A549 (cell line): Measurements from ENCODE around the gene MID1IP1. TPM values are rescaled to one million over a fixed set of nuclear protein-coding genes. Genes with fewer than 3 reads are reported as not detected.

Experiments used
- ATAC-seq, 2 experiments: fragments of 200-7000 bp in 1 of 2; fragments of >200 bp in 1 of 2; cut with Nextera tagmentation in 1 of 2; cut with Tn5 transposase in 1 of 2; 3 replicates each; pipeline versions ENCODE4 v1.8.0 to v1.9.1; 2018 to 2020; ENCODE audit warnings: mild to moderate bottlenecking in 1 of 2, moderate library complexity in 1 of 2
- CTCF ChIA-PET: fragments of 300-600 bp; sonication (Branson Sonifier 250); formaldehyde crosslinking; extraction: SDS; loops from one replicate; lab custom pipeline; 2021; ENCODE audit warnings: antibody characterized with exemption, inconsistent platforms; lab: Yijun Ruan, JAX
- POLR2A ChIA-PET: fragments of 350-600 bp; formaldehyde crosslinking; extraction: SDS; loops from one replicate; lab custom pipeline; 2021; ENCODE audit warnings: antibody characterized with exemption, inconsistent platforms; lab: Yijun Ruan, JAX
- DNase-seq, 2 experiments: peaks; one replicate each; pipeline versions ENCODE4 v3.0.0 to v3.0.0-alpha.2; 2011 to 2016; ENCODE audit warnings: low read depth in 1 of 2, low spot score in 1 of 2
- FAIRE-seq: peaks from 2 replicates; lab custom pipeline; 2011; peaks lifted over from hg19 to GRCh38; lab: Jason Lieb, UNC
- H3K27ac ChIP-seq, 2 experiments: fragments of >200 bp; sonication (Bioruptor Twin); formaldehyde crosslinking; 3 replicates each; pipeline ENCODE4 v1.5.1; 2016 to 2017
- H3K4me1 ChIP-seq: fragments of >200 bp; sonication (Bioruptor Twin); formaldehyde crosslinking; 3 replicates; pipeline ENCODE4 v1.6.1; 2016
- H3K4me2 ChIP-seq: fragments of >200 bp; sonication (Bioruptor Twin); formaldehyde crosslinking; 3 replicates; pipeline ENCODE4 v1.6.1; 2016
- H3K4me3 ChIP-seq: fragments of >200 bp; sonication (Bioruptor Twin); formaldehyde crosslinking; 3 replicates; pipeline ENCODE4 v1.5.1; 2016
- H3K9me3 ChIP-seq: fragments of >200 bp; sonication (Bioruptor Twin); formaldehyde crosslinking; 3 replicates; pipeline ENCODE4 v1.6.1; 2016
- CBX8 ChIP-seq: fragments of 200-600 bp; sonication (generic); IDR thresholded peaks from 2 replicates; pipeline ENCODE4 v1.6.1; 2016
- CTCF ChIP-seq: fragments of >200 bp; sonication (Bioruptor Twin); formaldehyde crosslinking; IDR thresholded peaks from 3 replicates; pipeline ENCODE4 v1.5.1; 2016
- FOSB ChIP-seq: fragments of 250-450 bp; sonication (Bioruptor Pico); IDR thresholded peaks from 2 replicates; pipeline ENCODE4 v1.5.0; 2020; ENCODE audit warnings: mild to moderate bottlenecking, moderate library complexity
- FOSL2 ChIP-seq, 2 experiments: fragments of 450-650 bp in 1 of 2; fragments of >200 bp in 1 of 2; sonication (Bioruptor Twin) in 1 of 2; formaldehyde crosslinking; IDR thresholded peaks; 2 replicates each; pipeline versions ENCODE4 v1.5.0 to v1.6.1; 2016 to 2020; ENCODE audit warnings: mild to moderate bottlenecking in 1 of 2, moderate library complexity in 1 of 2
- HDAC2 ChIP-seq: fragments of 200-600 bp; sonication (generic); IDR thresholded peaks from 2 replicates; pipeline ENCODE4 v1.6.1; 2016
- HMGXB4 ChIP-seq: fragments of 250-450 bp; sonication (Bioruptor Pico); IDR thresholded peaks from 2 replicates; pipeline ENCODE4 v1.5.0; 2021; ENCODE audit warnings: mild to moderate bottlenecking, moderate library complexity, borderline replicate concordance
- HOXB13 ChIP-seq: fragments of 250-450 bp; sonication (Bioruptor Pico); IDR thresholded peaks from 2 replicates; pipeline ENCODE4 v1.5.0; 2020; ENCODE audit warnings: low read depth, mild to moderate bottlenecking, moderate library complexity
- HOXB5 ChIP-seq: fragments of 250-450 bp; sonication (Bioruptor Pico); IDR thresholded peaks from 2 replicates; pipeline ENCODE4 v1.5.0; 2020; ENCODE audit warnings: mild to moderate bottlenecking, moderate library complexity
- KDM1A ChIP-seq: fragments of 200-600 bp; sonication (generic); IDR thresholded peaks from 2 replicates; pipeline ENCODE4 v1.6.1; 2016; ENCODE audit warnings: low read depth, mild to moderate bottlenecking
- NR3C1 ChIP-seq: fragments of >200 bp; sonication (Bioruptor Twin); formaldehyde crosslinking; IDR thresholded peaks from 3 replicates; pipeline ENCODE4 v1.6.1; 2017
- POLR2A ChIP-seq: IDR thresholded peaks from 2 replicates; pipeline ENCODE4 v1.6.1; 2012; ENCODE audit warnings: mild to moderate bottlenecking, low read length
- RARB ChIP-seq: fragments of 250-450 bp; sonication (Bioruptor Pico); IDR thresholded peaks from 2 replicates; pipeline ENCODE4 v1.8.0; 2021; ENCODE audit warnings: mild to moderate bottlenecking, moderate library complexity
- RFX5 ChIP-seq: fragments of 450-650 bp; IDR thresholded peaks from 2 replicates; pipeline ENCODE4 v1.7.1; 2014; ENCODE audit warnings: antibody characterized with exemption, mild to moderate bottlenecking, moderate library complexity
- SMC3 ChIP-seq: fragments of >200 bp; sonication (Bioruptor Twin); formaldehyde crosslinking; IDR thresholded peaks from 3 replicates; pipeline ENCODE4 v1.6.1; 2018; ENCODE audit warnings: inconsistent platforms
- ZFP36 ChIP-seq: fragments of 450-650 bp; IDR thresholded peaks from 2 replicates; pipeline ENCODE4 v1.6.1; 2014; ENCODE audit warnings: borderline replicate concordance; ENCODE audit not compliant: partially characterized antibody
- WGBS: methylation state at CpG from one replicate; pipeline ENCODE4 v1.1.6; 2017; ENCODE audit errors: missing lambda C conversion rate; 5-methylcytosine and 5-hydroxymethylcytosine counted together
- polyA plus RNA-seq, 4 experiments: library from polyadenylated mRNA; depleted of rRNA in 3 of 4; stranded (reverse); fragments of >200 nt; fragmentation: RNase III in 1 of 4; extraction: RNeasy Plus Mini Kit Qiagen cat#74134 plus additional on column Dnase treatment in 1 of 4; gene quantifications; 2 replicates in 3 of 4; 3 replicates in 1 of 4; pipeline ENCODE4 v1.2.3, GENCODE V29; 2011 to 2017
- TF ChIP-seq, protein P1 (sequence below): fragments of 200-600 bp; sonication (generic); IDR thresholded peaks from 2 replicates; pipeline ENCODE4 v1.6.1; 2016; ENCODE audit warnings: antibody characterized with exemption, mild to moderate bottlenecking, moderate library complexity
- TF ChIP-seq, protein P2 (sequence below): fragments of 250-450 bp; sonication (Bioruptor Pico); IDR thresholded peaks from 2 replicates; pipeline ENCODE4 v1.5.0; 2020; ENCODE audit warnings: low read depth, mild to moderate bottlenecking, moderate library complexity
- TF ChIP-seq, protein P3 (sequence below): fragments of 150-350 bp; IDR thresholded peaks from 2 replicates; pipeline ENCODE4 v1.6.1; 2014; ENCODE audit warnings: low read depth, mild to moderate bottlenecking, low read length

The MID1IP1 gene
- polyA plus RNA-seq, 2 of the 4 experiments (the other 2 are of a cell fraction) = 40.1 to 56.5 TPM

- FAIRE-seq (no peak), ATAC-seq (no peak), DNase-seq (no peak)
- Histone ChIP-seq H3K27ac (no peak overlapping the region), H3K4me1 (peaks cover 12% of the 10 kb centered on the region), H3K4me2 (no peak overlapping the region), H3K4me3 (no peak overlapping the region), H3K9me3 (no peaks in the 10 kb centered on the region)
- TF ChIP-seq FOSB (CRISPR knock-in tag) = no peak
- TF ChIP-seq NR3C1 = no peak
- CTCF ChIA-PET = no interaction called here
- WGBS = 36% methylated on average over 2 of the region's 2 CpGs
- POLR2A ChIA-PET = no interaction called here
Measured at GRCh38 chrX:38820751-38821150, 19.5 kb downstream of the MID1IP1 start.

GRCh38 chrX:38824176-38824575 lies 22.9 kb downstream of the MID1IP1 start:
- FAIRE-seq = no peak

More at GRCh38 chrX:38824176-38824575, 22.9 kb downstream of the MID1IP1 start:
- H3K9me3 ChIP-seq = no peaks in the 10 kb centered on the region
- no peak overlapping the region for H3K4me3 ChIP-seq
- ChIA-PET CTCF (no interaction called here), POLR2A (no interaction called here)
- 51% methylated on average over 2 of the region's 2 CpGs for WGBS
- ATAC-seq (no peak), DNase-seq (no peak)
- no peaks in the 10 kb centered on the region for H3K4me1 ChIP-seq
- no peak overlapping the region for H3K4me2 ChIP-seq
- H3K27ac ChIP-seq = no peak overlapping the region
- TF ChIP-seq HDAC2 = no peak
- TF ChIP-seq FOSL2 (IDR thresholded peaks at IDR 0.05) = no peak
- TF ChIP-seq FOSL2 (CRISPR knock-in tag; IDR thresholded peaks at IDR 0.05) = no peak
- no peak for TF ChIP-seq CTCF
- TF ChIP-seq POLR2A = no peak
- TF ChIP-seq, protein P1, sequence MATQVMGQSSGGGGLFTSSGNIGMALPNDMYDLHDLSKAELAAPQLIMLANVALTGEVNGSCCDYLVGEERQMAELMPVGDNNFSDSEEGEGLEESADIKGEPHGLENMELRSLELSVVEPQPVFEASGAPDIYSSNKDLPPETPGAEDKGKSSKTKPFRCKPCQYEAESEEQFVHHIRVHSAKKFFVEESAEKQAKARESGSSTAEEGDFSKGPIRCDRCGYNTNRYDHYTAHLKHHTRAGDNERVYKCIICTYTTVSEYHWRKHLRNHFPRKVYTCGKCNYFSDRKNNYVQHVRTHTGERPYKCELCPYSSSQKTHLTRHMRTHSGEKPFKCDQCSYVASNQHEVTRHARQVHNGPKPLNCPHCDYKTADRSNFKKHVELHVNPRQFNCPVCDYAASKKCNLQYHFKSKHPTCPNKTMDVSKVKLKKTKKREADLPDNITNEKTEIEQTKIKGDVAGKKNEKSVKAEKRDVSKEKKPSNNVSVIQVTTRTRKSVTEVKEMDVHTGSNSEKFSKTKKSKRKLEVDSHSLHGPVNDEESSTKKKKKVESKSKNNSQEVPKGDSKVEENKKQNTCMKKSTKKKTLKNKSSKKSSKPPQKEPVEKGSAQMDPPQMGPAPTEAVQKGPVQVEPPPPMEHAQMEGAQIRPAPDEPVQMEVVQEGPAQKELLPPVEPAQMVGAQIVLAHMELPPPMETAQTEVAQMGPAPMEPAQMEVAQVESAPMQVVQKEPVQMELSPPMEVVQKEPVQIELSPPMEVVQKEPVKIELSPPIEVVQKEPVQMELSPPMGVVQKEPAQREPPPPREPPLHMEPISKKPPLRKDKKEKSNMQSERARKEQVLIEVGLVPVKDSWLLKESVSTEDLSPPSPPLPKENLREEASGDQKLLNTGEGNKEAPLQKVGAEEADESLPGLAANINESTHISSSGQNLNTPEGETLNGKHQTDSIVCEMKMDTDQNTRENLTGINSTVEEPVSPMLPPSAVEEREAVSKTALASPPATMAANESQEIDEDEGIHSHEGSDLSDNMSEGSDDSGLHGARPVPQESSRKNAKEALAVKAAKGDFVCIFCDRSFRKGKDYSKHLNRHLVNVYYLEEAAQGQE = no peak
- TF ChIP-seq HOXB13 (CRISPR knock-in tag) = no peak
- no peak for TF ChIP-seq HOXB5
- TF ChIP-seq, protein P2, sequence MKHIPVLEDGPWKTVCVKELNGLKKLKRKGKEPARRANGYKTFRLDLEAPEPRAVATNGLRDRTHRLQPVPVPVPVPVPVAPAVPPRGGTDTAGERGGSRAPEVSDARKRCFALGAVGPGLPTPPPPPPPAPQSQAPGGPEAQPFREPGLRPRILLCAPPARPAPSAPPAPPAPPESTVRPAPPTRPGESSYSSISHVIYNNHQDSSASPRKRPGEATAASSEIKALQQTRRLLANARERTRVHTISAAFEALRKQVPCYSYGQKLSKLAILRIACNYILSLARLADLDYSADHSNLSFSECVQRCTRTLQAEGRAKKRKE (CRISPR knock-in tag) = no peak
- no peak for TF ChIP-seq HMGXB4 (CRISPR knock-in tag)
- TF ChIP-seq, protein P3, sequence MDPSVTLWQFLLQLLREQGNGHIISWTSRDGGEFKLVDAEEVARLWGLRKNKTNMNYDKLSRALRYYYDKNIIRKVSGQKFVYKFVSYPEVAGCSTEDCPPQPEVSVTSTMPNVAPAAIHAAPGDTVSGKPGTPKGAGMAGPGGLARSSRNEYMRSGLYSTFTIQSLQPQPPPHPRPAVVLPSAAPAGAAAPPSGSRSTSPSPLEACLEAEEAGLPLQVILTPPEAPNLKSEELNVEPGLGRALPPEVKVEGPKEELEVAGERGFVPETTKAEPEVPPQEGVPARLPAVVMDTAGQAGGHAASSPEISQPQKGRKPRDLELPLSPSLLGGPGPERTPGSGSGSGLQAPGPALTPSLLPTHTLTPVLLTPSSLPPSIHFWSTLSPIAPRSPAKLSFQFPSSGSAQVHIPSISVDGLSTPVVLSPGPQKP = no peak
- TF ChIP-seq RFX5 = no peak
- TF ChIP-seq CBX8 = no peak
- no peak for TF ChIP-seq RARB (CRISPR knock-in tag)
- no peak for TF ChIP-seq SMC3
- TF ChIP-seq KDM1A = no peak
- no peak for TF ChIP-seq ZFP36
